HG02852 (cell line): ENCODE measurements around the gene BPTF.
A peak's percentile ranks its signal among the peaks of the same experiment; 100 is the strongest.
"Not testable (repeated sequence)": the region's sequence is repeated elsewhere in the genome, so short reads cannot be mapped to it uniquely, and the experiment has no call there.

ENCODE experiments used
- ATAC-seq: cut with Tn5 transposase; IDR thresholded peaks from one replicate; pipeline ENCODE4 v1.9.1; 2021; ENCODE audit warnings: mild to moderate bottlenecking, moderate library complexity; ENCODE audit not compliant: unreplicated experiment

BPTF gene

DNA sequence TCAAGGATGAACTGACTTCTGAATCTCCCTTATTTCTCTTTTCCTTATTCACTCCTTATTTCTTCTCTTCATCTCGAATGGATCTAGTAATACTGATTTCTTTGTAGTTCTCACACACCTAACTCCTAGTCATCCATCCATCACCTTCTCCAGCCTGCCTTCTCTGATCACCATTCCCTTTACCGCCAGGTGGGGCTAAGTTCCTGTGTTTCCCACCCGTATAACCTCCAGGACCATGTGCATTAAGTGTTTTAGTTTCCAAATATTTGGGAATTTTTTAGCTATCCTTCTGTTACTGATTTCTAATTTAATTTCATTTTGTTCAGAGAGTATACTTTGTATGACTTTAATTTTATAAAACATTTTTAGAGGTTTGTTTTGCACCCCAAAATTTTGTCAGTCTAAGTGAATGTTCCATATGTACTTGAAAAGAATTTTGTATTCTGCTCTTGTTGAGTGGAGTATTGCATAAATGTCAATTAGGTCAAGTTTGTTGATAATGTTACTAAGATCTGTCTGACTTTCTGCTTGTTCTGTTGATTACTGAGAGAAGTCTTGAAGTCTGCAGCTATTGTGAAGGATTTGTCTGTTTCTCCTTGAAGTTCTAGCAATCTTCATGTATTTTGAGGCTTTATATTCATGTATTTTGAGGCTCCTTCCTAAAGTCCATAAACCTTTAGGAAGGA is 8.8 kb downstream of the BPTF start:
- ATAC-seq, result no peak

DNA sequence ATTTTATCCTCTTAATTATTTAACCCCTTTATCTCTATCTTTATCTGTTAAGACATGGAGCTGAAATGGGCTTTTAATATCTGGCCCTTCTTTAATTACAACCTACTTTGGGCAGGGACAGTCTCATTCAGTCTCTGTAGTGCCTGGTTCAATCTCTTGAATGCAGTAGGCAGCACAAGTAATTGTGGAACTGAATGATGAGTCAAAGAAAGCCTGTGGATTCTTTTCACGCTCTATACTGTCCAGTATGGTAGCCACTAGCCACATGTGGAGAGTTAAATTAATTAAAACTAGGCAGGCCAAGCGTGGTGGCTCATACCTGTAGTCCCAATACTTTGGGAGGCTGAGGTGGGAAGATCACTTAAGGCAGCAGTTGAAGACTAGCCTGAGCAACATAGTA is 9.3 kb downstream of the BPTF start:
- ATAC-seq, result no peak

DNA sequence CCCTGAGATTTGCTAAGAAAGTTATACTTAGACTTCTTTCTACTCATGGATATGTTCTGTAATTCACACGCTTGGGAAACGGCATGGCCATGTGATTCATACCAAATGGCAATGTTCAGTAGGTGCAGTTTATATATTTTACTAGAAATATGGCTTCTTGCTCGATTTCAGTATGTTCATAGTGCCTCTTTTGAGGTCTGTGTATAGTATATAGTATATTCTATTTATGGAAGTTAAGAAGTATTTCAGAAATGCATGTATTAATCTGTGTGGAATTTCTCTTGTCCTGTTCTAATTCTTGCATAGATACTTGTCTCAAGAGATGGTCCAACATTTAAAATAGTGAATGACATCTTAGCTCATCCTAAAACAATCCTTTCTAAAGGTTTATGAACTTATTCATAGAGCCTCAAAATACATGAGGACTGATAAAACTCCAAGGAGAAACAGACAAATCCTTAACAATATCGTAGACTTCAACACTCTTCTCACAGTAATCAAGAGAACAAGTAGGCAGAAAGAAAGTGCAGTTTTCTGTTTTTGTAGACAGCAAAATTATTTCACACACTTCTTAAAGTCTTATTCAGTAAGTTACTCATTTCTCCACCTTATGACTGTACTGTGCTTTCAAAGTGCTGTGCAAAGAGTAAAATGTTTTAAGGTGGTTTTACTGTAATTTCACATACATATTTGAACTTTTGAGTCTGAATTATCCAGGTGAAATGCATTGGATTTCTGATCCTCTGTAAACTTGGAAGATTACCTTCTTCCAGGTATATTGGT is 11.1 kb downstream of the BPTF start:
- ATAC-seq, result no peak

DNA sequence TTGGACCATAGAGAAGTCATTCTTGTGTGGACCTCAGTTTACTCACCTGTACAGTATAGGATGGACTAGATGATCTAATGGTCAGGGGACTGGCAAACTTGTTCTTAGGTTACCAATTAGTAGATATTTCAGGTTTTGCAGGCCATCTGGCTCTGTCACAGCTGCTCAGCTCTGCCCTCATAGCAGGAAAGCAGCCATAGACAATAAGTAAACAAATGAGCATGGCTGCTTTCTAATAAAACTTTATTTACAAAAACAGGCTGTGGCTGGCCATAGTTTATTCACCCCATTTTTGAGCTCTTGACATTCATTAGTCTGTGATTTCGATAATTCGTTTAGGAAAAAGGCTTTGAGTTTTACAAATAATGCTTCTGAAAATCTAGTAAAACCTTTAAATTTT is 12.7 kb downstream of the BPTF start:
- ATAC-seq, result no peak

DNA sequence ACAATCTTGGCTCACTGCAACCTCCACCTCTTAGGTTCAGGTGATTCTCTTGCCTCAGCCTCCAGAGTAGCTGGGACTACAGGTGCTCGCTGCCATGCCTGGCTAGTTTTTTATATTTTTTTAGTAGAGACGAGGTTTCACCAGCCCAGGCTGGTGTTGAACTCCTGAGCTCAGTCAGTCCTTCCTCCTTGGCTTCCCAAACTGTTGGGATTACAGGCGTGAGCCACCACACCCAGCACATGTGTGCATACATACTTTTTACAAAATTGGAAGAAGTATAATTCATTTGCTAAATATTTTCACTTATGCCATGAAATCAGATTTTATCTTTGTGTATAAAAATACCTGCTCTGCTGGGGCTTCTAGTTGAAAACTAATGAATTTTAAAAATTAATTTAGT is 13.2 kb downstream of the BPTF start:
- ATAC-seq, result no peak

- no peak for ATAC-seq
Observed at GRCh38 chr17:67841992-67842391, 16.7 kb downstream of the BPTF start.

- ATAC-seq, result no peak
Observed at GRCh38 chr17:67842648-67843047, 17.3 kb downstream of the BPTF start.

GRCh38 chr17:67845374-67845773 is 20.1 kb downstream of the BPTF start:
- no peak for ATAC-seq

DNA sequence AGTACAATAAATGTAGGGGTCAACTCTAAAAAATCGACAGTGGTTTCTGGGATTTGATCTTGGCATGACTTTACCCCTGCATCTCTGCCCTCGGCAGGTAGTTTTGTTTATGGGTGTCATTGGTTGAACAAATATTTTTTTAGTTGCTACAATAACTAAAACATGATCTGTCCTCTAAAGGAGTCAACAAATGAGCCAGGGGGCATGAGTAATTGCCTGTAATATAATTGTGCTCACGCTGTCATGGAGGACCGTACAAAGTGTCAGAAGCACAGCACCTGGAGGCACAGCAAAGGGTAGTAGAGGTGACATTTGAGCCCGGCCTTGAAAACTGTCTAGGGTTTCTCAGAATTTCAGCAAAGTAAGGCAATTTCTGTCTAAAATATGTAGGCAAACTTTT is 22.9 kb downstream of the BPTF start:
- not testable (repeated sequence) for ATAC-seq

- not testable (repeated sequence) for ATAC-seq
Observed at GRCh38 chr17:67848846-67849245, 23.5 kb downstream of the BPTF start.

DNA sequence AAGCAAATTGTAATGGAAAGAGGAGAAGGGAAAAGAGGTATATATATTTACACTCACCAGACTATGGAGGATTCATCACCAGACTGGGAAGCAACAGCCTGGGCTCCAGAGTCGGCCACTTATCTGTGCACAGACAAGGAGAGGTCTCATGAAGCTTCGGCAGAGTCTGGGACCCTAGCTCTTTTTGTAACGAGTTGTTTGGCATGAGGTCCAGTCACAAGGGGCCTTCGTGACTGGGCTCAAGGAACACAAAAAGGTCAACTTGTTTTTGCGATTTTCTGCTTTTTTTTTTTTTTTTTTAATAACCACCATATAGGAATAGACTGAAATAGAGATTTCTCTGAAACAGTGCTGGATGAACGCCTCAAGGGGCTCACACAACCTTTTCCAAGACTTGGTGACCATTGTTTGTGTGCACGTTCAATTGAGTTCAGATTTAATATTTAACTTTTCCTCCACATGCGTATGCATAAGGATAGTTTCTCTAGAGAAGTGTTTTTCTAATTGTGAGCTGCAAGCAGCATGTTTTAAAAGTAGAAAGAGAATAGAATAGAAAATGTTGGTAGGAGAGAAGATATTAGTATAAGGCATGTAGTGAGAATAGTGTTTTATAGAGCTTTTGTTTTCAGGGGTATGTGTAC is 25.8 kb downstream of the BPTF start:
- no peak for ATAC-seq

DNA sequence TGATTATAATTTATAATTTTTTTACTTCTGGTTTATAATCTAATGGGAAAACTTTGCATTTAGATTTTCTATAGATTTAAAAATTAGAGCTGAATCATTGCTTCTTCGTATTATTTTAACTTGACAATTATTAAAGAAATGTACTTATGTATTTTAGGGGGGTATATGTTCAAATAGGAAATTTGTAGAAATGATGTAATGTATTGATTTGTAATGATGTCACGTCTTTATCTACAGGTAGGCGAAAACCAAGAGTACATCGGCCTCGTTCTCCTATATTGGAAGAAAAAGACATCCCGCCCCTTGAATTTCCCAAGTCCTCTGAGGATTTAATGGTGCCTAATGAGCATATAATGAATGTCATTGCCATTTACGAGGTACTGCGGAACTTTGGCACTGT is 28.4 kb downstream of the BPTF start:
- no peak for ATAC-seq

DNA sequence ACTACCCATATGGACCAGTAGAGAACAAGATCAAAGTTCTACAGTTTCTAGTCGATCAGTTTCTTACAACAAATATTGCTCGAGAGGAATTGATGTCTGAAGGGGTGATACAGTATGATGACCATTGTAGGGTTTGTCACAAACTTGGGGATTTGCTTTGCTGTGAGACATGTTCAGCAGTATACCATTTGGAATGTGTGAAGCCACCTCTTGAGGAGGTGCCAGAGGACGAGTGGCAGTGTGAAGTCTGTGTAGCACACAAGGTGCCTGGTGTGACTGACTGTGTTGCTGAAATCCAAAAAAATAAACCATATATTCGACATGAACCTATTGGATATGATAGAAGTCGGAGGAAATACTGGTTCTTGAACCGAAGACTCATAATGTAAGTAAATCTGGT is 29.1 kb downstream of the BPTF start:
- no peak for ATAC-seq

GRCh38 chr17:67855504-67856324 is 30.4 kb downstream of the BPTF start:
- no peak for ATAC-seq

DNA sequence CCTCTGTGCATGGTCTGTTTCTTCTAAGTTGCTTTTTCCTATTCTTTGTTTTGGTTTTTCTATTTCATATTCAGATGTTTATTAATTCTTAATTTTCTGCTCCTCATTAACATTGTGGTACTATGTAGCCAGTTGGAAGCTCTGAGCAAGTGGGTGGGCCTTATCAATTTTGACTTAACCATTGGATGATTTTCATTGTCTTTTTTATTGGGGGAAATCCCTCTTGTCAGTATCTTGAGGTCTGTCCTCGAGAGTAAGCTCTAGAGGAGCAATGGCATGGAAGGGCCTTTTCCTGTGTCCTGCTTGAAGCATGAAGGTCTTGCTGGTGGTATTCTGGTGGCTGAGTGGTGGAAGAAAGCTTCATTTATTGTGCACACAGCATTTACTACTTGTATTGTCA is 31.1 kb downstream of the BPTF start:
- ATAC-seq, result not testable (repeated sequence)

DNA sequence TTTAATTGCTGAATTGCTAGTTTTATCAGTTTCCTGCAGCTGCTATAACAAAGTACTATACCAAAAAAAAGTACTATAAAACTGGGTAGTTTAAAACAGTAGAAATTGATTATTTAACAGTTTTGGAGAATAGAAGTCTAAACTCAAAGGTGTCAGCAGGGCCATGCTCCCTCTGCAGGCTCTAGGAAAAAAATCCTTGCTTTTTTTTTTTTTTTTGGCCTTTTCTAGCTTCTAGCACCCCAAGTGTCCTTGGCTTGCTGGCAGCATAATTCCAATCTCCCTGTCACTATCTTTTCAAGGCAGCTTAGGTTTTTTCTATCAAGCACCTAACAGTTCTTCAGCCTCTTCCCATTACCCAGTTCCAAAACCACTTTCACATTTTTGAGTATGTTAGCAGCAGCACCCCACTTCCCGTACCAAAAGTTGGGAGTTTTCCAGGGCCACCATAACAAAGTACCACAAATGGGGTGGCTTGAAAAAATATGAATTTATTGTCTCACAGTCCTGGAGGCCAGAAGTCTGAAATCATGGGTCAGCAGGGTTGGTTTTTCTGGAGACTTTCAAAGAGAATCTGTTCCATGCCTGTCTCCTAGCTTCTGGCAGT is 37.4 kb downstream of the BPTF start:
- no peak for ATAC-seq

DNA sequence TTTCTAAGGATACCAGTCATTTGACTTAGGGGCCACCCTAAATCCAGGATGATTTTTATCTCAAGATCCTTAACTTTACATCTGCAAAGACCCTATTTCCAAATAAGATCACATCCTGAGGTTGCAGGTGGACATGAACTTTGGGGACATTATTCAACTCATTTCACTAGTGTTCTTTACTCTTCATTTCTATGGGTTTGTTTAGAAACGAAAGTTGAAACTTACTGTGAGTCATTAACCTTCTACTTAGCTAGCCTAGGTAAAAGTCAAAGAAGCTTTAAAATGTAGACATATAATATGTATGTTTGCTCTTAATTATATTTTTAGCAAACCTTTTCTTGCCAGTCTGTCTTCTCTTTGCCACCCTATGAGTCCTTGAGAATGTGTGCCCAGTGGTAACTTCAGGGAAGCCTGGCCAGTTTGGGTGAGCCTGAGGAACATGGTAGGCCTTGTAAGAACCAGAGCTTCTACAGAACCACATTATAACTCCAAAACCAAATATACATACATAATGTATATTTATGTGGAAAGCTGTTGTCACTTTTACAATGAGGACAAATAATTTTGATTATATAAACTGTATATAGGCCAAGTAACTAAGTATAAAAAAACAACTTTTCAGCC is 38.4 kb downstream of the BPTF start:
- peak; percentile 61 for ATAC-seq

GRCh38 chr17:67865438-67865837 is 40.1 kb downstream of the BPTF start:
- no peak for ATAC-seq

DNA sequence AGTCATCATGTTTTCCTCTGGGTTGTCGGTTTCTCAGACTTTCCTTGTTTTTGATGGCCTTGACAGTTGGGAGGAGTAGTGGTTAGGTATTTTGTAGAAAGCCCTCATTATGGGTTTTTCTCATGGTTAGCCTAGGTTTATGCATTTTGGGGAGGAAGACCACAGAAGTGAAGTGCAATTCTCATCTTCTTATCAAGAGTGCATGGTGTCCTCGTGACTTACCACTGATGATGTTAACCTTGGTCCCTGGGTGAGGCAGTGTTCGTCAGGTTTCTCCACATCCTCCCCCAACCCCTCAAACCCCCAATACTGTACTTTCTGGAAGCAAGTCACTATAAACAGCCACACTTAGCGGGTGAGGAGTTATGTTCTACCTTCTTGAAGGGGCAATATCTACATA is 42.3 kb downstream of the BPTF start:
- ATAC-seq, result no peak

DNA sequence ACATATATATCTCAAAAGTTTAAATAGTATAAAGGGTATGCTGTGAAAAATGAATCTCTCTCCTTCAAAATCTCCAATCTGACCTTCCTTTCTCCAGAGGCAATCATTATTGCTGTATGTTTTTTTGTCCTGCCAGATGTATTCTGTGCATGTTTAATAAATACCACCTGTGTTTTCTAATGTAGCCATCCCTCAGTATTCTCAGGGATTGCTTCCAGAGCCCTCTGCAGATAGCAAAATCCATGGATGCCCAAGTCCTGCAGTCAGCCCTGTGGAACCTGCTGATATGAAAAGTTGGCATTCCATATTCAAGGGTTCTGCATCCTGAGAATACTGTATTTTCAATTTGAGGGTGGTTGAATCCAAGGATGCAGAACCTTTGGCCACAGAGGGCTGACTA is 42.9 kb downstream of the BPTF start:
- ATAC-seq, result no peak
